Kidney capillary endothelial cell (primary cell): ENCODE results near the gene DHRSX.
"Not testable (repeated sequence)": the region's sequence is repeated elsewhere in the genome, so short reads cannot be mapped to it uniquely, and the experiment has no call there.

Source experiments
- DNase-seq: peaks from one replicate; pipeline ENCODE4 v3.0.0-alpha.2; 2018; ENCODE audit warnings: low spot score

DHRSX gene

DNA sequence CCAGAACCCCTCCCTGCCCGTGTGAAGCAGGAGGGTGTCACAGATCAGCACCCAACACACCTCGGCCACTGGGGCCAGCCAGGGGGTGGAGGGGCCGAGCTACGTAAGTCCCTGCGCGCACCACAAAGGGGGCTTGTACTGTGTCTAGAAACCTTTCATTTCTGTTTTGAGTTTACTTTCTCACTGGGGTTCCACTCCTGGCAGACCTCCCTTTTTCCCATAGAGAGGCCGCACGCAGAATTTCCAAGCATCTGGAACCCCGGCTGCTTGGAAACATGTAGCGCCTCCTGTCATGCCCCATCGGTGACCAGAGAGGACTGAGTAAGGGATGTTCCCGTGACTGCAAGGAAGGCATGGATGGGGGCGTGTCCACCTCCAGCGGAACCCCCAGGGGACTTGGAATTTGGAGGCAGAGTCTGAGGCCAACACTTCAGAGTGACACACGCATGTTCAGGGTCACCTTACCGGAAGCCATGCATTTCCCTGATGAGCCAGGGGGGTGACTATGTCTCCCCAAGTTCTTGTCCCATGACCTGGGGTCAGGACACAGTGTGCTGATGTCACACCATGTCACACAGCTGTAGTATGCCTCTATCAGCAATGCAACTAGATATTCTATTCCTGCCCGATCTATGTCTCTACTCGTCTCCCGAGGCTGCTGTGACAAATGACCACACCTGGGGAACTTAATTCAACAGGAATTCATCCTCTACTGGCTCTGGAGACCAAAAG, 105.3 kb downstream of the DHRSX start:
- DNase-seq: no peak

DNA sequence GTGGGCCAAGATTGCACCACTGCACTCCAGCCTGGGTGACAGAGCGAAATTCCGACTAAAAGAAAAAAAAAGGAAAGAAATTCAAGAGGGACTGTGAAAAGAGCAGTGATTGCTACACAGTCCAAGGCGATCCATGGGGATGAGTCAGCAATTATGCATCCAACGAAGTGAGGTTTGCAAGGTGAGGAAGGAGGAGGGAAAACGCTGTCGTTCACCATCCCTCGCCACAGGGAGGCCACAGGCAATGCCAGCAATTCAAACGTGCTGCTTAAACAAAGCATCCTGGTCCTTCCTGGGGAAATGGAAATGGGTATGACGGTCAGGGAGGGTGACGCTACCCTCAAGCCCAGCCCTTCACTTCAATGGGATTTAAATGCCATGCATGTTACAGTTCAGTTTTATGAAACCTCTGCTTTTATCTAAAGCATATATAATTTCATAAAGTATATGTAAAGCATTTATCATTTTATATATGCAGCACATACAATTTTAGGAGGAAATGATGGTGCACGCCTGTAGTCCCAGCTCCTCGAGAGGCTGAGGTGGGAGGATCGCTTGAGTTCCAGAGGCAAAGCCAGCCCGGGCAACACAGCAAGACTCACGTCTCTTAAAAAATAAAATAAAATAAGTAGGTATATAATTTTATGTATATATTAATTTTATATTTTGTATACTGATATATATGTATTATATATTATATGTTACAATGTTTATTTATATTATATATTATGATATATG, 108.7 kb downstream of the DHRSX start:
- no peak for DNase-seq

GRCh38 chrX:2390754-2391153, 110.0 kb downstream of the DHRSX start:
- DNase-seq: no peak

DNA sequence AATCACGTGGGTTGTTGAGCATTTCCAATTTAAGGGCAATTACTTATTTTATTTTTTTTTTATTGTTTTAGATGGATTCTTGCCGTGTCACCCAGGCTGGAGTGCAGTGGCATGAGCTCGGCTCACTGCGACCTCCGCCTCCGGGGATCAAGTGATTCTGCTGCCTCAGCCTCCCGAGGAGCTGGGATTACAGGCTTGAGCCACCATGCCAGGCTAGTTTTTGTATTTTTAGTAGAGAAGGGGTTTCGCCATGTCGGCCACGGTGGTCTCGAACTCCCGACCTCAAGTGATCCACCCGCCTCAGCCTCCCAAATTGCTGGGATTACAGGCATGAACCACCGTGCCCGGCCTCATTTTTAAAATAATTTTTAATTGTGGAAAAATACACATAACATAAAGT, 111.0 kb downstream of the DHRSX start:
- not testable (repeated sequence) for DNase-seq

GRCh38 chrX:2389324-2389723, 111.5 kb downstream of the DHRSX start:
- DNase-seq: no peak

DNA sequence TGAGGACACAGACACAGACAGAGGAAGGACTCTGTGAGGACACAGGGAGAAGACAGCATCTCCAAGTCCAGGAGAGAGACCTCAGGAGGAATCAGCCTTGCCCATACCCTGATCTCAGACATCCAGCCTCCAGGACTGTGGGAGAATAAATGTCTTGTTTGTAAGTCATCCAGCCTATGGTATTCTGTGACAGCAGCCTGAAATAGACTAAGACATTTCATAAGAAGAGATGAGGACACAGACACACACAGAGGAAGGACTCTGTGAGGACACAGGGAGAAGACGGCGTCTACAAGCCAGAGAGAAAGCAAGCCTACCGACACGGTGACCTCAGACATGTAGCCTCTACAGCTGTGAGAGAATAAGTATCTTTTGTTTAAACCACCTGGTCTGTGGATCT, 112.1 kb downstream of the DHRSX start:
- DNase-seq: no peak

GRCh38 chrX:2387614-2388239, 113.0 kb downstream of the DHRSX start:
- no peak for DNase-seq

DNA sequence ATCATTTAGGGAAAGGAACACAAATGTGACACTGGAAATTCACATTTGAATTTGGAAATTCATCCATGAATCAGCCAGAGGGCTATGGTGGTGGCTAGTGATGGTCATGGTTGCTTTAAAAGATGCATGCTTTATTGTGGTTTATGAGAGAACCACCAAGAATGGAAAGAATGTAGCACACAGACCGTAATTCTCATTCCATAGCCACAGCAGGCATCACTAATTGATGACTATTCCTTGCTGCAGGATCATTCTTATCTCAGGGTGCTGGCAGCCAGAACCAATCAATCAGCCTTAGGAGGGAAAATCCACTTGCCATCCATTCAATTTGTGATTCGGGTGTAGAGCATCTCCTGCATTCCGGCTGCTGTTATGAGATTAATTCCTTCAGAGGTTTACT, 115.6 kb downstream of the DHRSX start:
- DNase-seq: no peak

- DNase-seq: no peak
Measured at GRCh38 chrX:2384486-2384885, 116.3 kb downstream of the DHRSX start.

DNA sequence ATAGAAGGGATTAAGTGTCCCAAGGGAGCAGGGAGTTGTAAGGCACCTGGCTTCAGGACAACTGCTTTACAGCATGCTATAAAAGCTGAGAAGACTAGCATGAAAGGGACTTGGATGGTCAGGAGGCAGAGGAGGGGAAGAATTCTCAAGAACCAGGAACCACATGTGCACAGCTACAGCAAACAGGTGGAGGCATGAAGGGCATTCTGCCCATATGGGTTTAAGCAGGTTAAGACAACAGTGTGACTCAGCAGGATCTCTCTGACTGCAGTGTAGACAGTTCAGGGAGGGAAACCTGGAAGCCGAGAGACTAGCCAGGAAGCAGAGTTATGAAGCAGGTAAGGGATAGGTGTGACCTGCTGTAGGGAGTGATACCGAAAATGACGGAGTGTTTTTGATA, 117.0 kb downstream of the DHRSX start:
- no peak for DNase-seq

GRCh38 chrX:2383144-2383543, 117.6 kb downstream of the DHRSX start:
- no peak for DNase-seq

- DNase-seq: not testable (repeated sequence)
Measured at GRCh38 chrX:2382433-2383048, 118.2 kb downstream of the DHRSX start.

DNA sequence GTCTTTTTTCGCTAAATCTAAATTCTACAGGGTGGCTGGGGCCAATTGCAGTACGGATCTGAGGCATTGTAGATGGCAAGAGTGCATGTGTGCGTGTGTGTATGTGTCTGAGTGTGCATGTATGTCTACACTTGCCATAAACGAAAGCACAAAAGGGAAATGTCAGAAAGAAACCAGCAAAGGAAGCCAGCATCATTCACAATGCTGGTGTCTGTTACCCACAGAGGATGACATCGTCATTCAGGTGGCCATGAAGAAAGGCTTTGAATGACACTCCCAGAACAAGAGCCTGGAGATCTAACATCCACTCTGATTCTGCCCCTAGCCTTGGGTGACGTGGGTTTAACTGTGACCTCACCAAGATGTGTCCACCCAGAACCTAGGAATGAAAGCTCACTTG, 124.6 kb downstream of the DHRSX start:
- DNase-seq: no peak

DNA sequence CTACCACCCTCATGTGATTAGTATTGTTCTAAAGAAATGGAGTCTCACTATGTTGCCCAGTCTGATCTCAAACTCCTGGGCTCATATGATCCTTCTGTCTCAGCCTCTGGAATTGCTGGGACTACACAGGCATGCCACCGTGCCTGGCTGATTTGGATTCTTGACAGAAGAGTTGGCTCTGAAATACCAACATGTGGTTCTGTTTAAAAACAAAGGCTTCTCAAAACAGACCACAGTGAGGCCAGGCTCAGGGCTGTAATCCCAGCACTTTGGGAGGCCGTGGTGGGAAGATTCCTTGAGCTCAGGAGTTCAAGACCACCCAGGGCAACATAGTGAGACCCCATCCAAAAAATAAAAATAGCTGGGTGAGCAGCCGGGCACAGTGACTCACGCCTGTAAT, 126.7 kb downstream of the DHRSX start:
- no peak for DNase-seq

GRCh38 chrX:2373615-2374014, 127.2 kb downstream of the DHRSX start:
- no peak for DNase-seq

GRCh38 chrX:2371026-2371711, 129.6 kb downstream of the DHRSX start:
- no peak for DNase-seq

- no peak for DNase-seq
Measured at GRCh38 chrX:2370456-2370855, 130.3 kb downstream of the DHRSX start.

DNA sequence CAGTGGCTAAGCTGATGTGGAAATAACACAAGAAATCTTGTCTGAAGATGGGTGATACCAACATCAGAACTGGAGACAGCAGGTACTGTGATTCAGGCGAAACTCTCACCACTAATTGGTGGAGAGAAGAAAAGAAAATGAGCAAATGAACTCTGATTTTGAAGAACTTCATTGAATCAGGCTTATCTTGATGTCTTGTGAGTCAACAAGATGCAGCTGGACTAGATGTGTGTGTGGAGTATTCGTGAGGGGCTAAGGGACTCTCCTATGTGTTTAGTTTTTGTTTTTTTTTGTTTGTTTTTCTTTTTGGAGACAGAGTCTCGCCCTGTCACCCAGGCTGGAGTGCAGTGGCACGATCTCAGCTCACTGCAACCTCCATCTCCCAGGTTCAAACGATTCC, 131.6 kb downstream of the DHRSX start:
- DNase-seq: no peak

DNA sequence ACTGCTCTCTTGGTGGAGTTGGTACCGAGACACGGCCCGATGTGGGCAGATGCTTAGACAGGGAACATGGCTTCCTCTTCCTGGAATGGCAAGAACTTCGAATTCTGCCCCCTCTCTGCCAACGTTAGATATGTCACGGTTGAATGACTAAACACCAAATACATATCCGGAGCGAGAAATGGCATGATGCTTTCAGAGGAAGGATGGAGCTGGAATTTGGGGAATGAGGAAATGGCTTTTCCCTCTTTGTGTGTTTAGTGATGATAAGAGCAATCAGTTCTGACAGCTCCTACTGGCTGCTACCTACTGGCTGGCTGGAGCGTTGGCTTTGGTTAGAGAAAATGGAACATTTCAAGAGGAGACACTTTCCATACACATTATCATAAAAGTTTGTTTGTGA, 140.0 kb downstream of the DHRSX start:
- DNase-seq: no peak

- not testable (repeated sequence) for DNase-seq
Measured at GRCh38 chrX:2359522-2359921, 141.3 kb downstream of the DHRSX start.

GRCh38 chrX:2351999-2352995, 148.5 kb downstream of the DHRSX start:
- DNase-seq: peak; percentile 9
